Glutamatergic neuron (in vitro differentiated cells): Measurements from ENCODE around the gene RALBP1. TPM values are rescaled to one million over a fixed set of nuclear protein-coding genes. Genes with fewer than 3 reads are reported as not detected.

Experiments
- DNase-seq: peaks from one replicate; pipeline ENCODE4 v3.0.0; 2022
- H3K27ac Mint-ChIP-seq: one replicate; pipeline ENCODE4 v1.8.0; 2020; ENCODE audit warnings: mild to moderate bottlenecking, mixed read lengths, inconsistent platforms; ENCODE audit not compliant: unreplicated experiment
- H3K27me3 Mint-ChIP-seq: one replicate; pipeline ENCODE4 v1.8.0; 2020; ENCODE audit warnings: mild to moderate bottlenecking, moderate library complexity, mixed read lengths, inconsistent platforms; ENCODE audit not compliant: unreplicated experiment
- H3K36me3 Mint-ChIP-seq: one replicate; pipeline ENCODE4 v1.8.0; 2020; ENCODE audit warnings: mild to moderate bottlenecking, mixed read lengths, inconsistent platforms; ENCODE audit not compliant: unreplicated experiment
- H3K4me1 Mint-ChIP-seq: one replicate; pipeline ENCODE4 v1.8.0; 2020; ENCODE audit warnings: mild to moderate bottlenecking, low read depth, mixed read lengths, inconsistent platforms; ENCODE audit not compliant: unreplicated experiment
- H3K4me3 Mint-ChIP-seq: one replicate; pipeline ENCODE4 v1.8.0; 2020; ENCODE audit warnings: mild to moderate bottlenecking, mixed read lengths, inconsistent platforms; ENCODE audit not compliant: unreplicated experiment
- H3K9me3 Mint-ChIP-seq: one replicate; pipeline ENCODE4 v1.8.0; 2020; ENCODE audit warnings: mild to moderate bottlenecking, moderate library complexity, mixed read lengths, inconsistent platforms; ENCODE audit not compliant: unreplicated experiment
- CTCF ChIP-seq: fragments of 200-600 bp; sonication (generic); IDR thresholded peaks from one replicate; pipeline ENCODE4 v1.5.0; 2021; ENCODE audit not compliant: partially characterized antibody, unreplicated experiment
- total RNA-seq: library from RNA; stranded (reverse); fragmentation: NEBNext Ultra II Directional; extraction: Animal tissue kit (Norgen Biotek cat#: 25700); gene quantifications from one replicate; pipeline ENCODE4 v1.2.1, GENCODE V29; 2021; ENCODE audit not compliant: unreplicated experiment

The RALBP1 gene
- total RNA-seq, 1 donor from 2014 or later, result 38.1 TPM

DNA sequence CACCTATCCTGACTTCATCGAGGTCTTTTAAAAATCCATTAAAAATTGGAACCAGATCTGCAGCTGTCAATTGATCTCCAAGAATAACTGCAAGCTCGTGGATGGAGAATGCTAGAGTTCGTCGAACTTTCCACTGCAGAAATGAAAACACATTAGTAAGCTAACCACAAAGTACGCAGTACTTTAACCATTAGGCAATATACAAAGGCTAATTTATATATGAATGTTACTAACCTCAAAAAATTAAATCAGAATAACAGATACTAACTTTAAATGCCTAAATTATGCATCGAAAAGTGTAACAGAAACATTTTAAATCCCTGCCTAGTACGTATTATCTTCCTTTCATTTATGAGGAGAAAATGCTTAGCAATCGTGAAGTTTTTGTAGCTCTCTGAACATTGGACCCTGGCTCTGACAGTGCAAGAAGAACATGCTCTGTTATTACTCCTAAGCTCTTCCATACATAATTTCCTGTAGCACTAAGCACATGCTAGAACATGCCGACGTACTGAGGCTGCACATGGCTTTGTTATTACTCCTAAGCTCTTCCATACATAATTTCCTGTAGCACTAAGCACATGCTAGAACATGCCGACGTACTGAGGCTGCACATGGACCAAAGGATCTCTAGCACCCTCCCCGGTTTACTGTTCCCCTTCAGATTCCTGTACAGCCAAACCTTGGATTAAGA lies 82.1 kb downstream of the RALBP1 start:
- no peaks in the 10 kb centered on the region for H3K4me1 Mint-ChIP-seq
- H3K27ac Mint-ChIP-seq, result no peak overlapping the region
- peaks cover 11% of the 10 kb centered on the region for H3K36me3 Mint-ChIP-seq
- peaks cover 4% of the 10 kb centered on the region for H3K27me3 Mint-ChIP-seq
- DNase-seq, result no peak
- H3K9me3 Mint-ChIP-seq, result no peaks in the 10 kb centered on the region
- TF ChIP-seq CTCF, result no peak
- H3K4me3 Mint-ChIP-seq, result no peak overlapping the region

GRCh38 chr18:9558387-9559064 lies 83.2 kb downstream of the RALBP1 start:
- no peak for TF ChIP-seq CTCF
- Mint-ChIP-seq H3K9me3 (no peaks in the 10 kb centered on the region), H3K27ac (no peak overlapping the region), H3K27me3 (peaks cover 4% of the 10 kb centered on the region), H3K4me3 (no peak overlapping the region), H3K4me1 (no peaks in the 10 kb centered on the region), H3K36me3 (peaks cover 6% of the 10 kb centered on the region)
- DNase-seq, result no peak

- no peak overlapping the region for H3K4me3 Mint-ChIP-seq
- H3K4me1 Mint-ChIP-seq, result no peaks in the 10 kb centered on the region
- no peak for TF ChIP-seq CTCF
- H3K36me3 Mint-ChIP-seq, result peaks cover 4% of the 10 kb centered on the region
- H3K9me3 Mint-ChIP-seq, result no peaks in the 10 kb centered on the region
- DNase-seq, result no peak
- no peak overlapping the region for H3K27ac Mint-ChIP-seq
- H3K27me3 Mint-ChIP-seq, result peaks cover 4% of the 10 kb centered on the region
Observed at GRCh38 chr18:9559253-9559652, 83.9 kb downstream of the RALBP1 start.

DNA sequence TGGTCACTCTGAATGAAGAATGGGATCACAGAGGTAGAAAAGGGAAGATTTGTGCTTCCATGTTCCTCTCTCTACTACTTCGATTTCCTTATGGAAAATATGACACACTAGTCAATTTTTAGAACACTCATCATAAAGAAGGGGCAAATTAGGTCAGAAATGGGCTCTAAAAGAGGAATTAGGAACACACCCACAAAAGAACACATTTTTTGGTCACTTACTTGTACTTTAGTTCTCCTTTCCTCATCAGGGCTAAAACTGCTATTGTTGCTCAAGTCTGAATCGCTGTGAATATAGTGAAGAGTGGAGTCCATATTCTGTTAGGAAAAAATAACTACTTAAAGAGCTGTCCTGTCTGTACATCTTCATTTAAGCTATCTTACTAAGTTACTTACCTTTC lies 86.4 kb downstream of the RALBP1 start:
- no peak for DNase-seq
- H3K27ac Mint-ChIP-seq, result no peak overlapping the region
- peaks cover 4% of the 10 kb centered on the region for H3K36me3 Mint-ChIP-seq
- H3K4me3 Mint-ChIP-seq, result no peak overlapping the region
- no peaks in the 10 kb centered on the region for H3K4me1 Mint-ChIP-seq
- TF ChIP-seq CTCF, result no peak
- H3K9me3 Mint-ChIP-seq, result no peaks in the 10 kb centered on the region
- H3K27me3 Mint-ChIP-seq, result peaks cover 4% of the 10 kb centered on the region

GRCh38 chr18:9562584-9562983 lies 87.3 kb downstream of the RALBP1 start:
- Mint-ChIP-seq H3K27ac (no peak overlapping the region), H3K4me1 (no peaks in the 10 kb centered on the region), H3K27me3 (peaks cover 4% of the 10 kb centered on the region), H3K36me3 (peaks cover 4% of the 10 kb centered on the region), H3K4me3 (no peak overlapping the region), H3K9me3 (peaks cover 1% of the 10 kb centered on the region)
- TF ChIP-seq CTCF, result no peak
- no peak for DNase-seq
